HCT116 (cell line): ENCODE measurements around the gene IGFBP6. TPM values are rescaled to one million over a fixed set of nuclear protein-coding genes. Genes with fewer than 3 reads are reported as not detected.

ENCODE experiments used
- ATAC-seq: fragments of 200-7000 bp; cut with Tn5 transposase; 2 replicates; pipeline ENCODE4 v1.9.1; 2020; ENCODE audit warnings: mild to moderate bottlenecking, moderate library complexity
- BruUV-seq: library from RNA; stranded (reverse); fragments of 400-500 nt; replicated peaks from 2 replicates; lab custom pipeline; 2021; lab: Mats Ljungman, UMichigan
- CTCF ChIA-PET: fragments of 300-600 bp; sonication (Branson Sonifier 250); formaldehyde crosslinking; loops from one replicate; lab custom pipeline; 2021; ENCODE audit warnings: antibody characterized with exemption; lab: Charles Lee
- POLR2A ChIA-PET: fragments of 300-600, 350-600 bp; sonication (Branson Sonifier 250); formaldehyde crosslinking; loops from one replicate; lab custom pipeline; 2021; ENCODE audit warnings: antibody characterized with exemption; lab: Charles Lee
- RAD21 ChIA-PET, 2 experiments: fragments of 300-600 bp; sonication (Branson Sonifier 250); formaldehyde crosslinking; loops; one replicate each; lab custom pipeline; 2023; ENCODE audit warnings: low total read pairs in 2 of 2; ENCODE audit not compliant: uncharacterized antibody in 2 of 2, unreplicated experiment in 2 of 2, low non-redundant PET in 1 of 2; lab: Charles Lee
- DNase-seq: peaks from one replicate; pipeline ENCODE4 v3.0.0-alpha.2; 2010; ENCODE audit warnings: low read depth, low spot score
- H2AFZ ChIP-seq: fragments of 200-600 bp; shearing (Covaris generic), sonication (generic); 2 replicates; pipeline ENCODE4 v1.6.1; 2017; ENCODE audit warnings: low read depth, mixed run types, mixed read lengths, antibody characterized with exemption, low read length; ENCODE audit not compliant: poor library complexity, severe bottlenecking
- H3K27ac ChIP-seq: 2 replicates; pipeline ENCODE4 v1.5.1; 2012; ENCODE audit warnings: low read depth, low read length
- H3K27me3 ChIP-seq: fragments of 200-600 bp; sonication (generic); 2 replicates; pipeline ENCODE4 v1.6.1; 2016; ENCODE audit warnings: mixed run types, low read length, mixed read lengths; ENCODE audit not compliant: insufficient read depth
- H3K36me3 ChIP-seq, 2 experiments: fragments of 200-500 bp in 1 of 2; fragments of 200-600 bp in 1 of 2; sonication (Bioruptor generic) in 1 of 2; sonication (generic) in 1 of 2; 2 replicates each; pipeline versions ENCODE4 v1.5.1 to v1.6.1; 2014 to 2016; ENCODE audit warnings: low read length in 2 of 2, inconsistent platforms in 1 of 2, mixed read lengths in 1 of 2, mixed run types in 1 of 2; ENCODE audit not compliant: insufficient read depth in 2 of 2, control insufficient read depth in 1 of 2
- H3K4me1 ChIP-seq, 2 experiments: fragments of 200-600 bp in 1 of 2; sonication (generic) in 1 of 2; 2 replicates each; pipeline versions ENCODE4 v1.5.1 to v1.6.1; 2012 to 2017; ENCODE audit warnings: low read length in 2 of 2, inconsistent platforms in 1 of 2, mild to moderate bottlenecking in 1 of 2, mixed read lengths in 1 of 2, mixed run types in 1 of 2, moderate library complexity in 1 of 2; ENCODE audit not compliant: insufficient read depth in 2 of 2, control insufficient read depth in 1 of 2
- H3K4me2 ChIP-seq: fragments of 200-600 bp; sonication (generic); 2 replicates; pipeline ENCODE4 v1.6.1; 2017; ENCODE audit warnings: mixed run types, low read length, mixed read lengths
- H3K4me3 ChIP-seq, 2 experiments: fragments of 200-600 bp in 1 of 2; sonication (generic) in 1 of 2; replicated peaks in 1 of 2; 2 replicates each; pipeline ENCODE4 v1.5.1; 2011 to 2016; ENCODE audit warnings: low read length in 2 of 2, control low read depth in 1 of 2, low read depth in 1 of 2, mild to moderate bottlenecking in 1 of 2, mixed read lengths in 1 of 2, mixed run types in 1 of 2
- H3K79me2 ChIP-seq: fragments of 200-600 bp; sonication (generic); 2 replicates; pipeline ENCODE4 v1.6.1; 2017; ENCODE audit warnings: mild to moderate bottlenecking, mixed run types, low read length, moderate library complexity, mixed read lengths; ENCODE audit not compliant: insufficient read depth
- H3K9ac ChIP-seq: fragments of 200-600 bp; sonication (generic); 2 replicates; pipeline ENCODE4 v1.6.1; 2016; ENCODE audit warnings: low read length, mixed read lengths
- H3K9me2 ChIP-seq: fragments of 200-600 bp; sonication (generic), shearing (Covaris generic); 2 replicates; pipeline ENCODE4 v1.6.1; 2017; ENCODE audit warnings: mixed run types, mild to moderate bottlenecking, moderate library complexity; ENCODE audit not compliant: insufficient read depth
- H3K9me3 ChIP-seq, 2 experiments: fragments of 200-500 bp in 1 of 2; fragments of 200-600 bp in 1 of 2; sonication (Bioruptor generic) in 1 of 2; sonication (generic) in 1 of 2; 2 replicates each; pipeline ENCODE4 v1.6.1; 2014 to 2017; ENCODE audit warnings: low read length in 2 of 2, mixed read lengths in 2 of 2, inconsistent platforms in 1 of 2, low read depth in 1 of 2, mild to moderate bottlenecking in 1 of 2, mixed run types in 1 of 2, moderate library complexity in 1 of 2; ENCODE audit not compliant: control insufficient read depth in 1 of 2, insufficient read depth in 1 of 2
- H4K20me1 ChIP-seq: fragments of 200-600 bp; sonication (generic), shearing (Covaris generic); 2 replicates; pipeline ENCODE4 v1.6.1; 2017; ENCODE audit warnings: mixed run types, mild to moderate bottlenecking, moderate library complexity; ENCODE audit not compliant: insufficient read depth
- CBX3 ChIP-seq: IDR thresholded peaks from 2 replicates; pipeline ENCODE4 v1.6.1; 2012; ENCODE audit warnings: low read depth
- CEBPB ChIP-seq: IDR thresholded peaks from 2 replicates; pipeline ENCODE4 v1.6.1; 2012; ENCODE audit warnings: low read depth
- EGR1 ChIP-seq: IDR thresholded peaks from 2 replicates; pipeline ENCODE4 v1.6.1; 2012; ENCODE audit warnings: low read depth
- EZH2 ChIP-seq: fragments of 200-600 bp; sonication (generic); IDR thresholded peaks from 2 replicates; pipeline ENCODE4 v1.6.1; 2017; ENCODE audit warnings: antibody characterized with exemption, mixed run types
- JUND ChIP-seq: IDR thresholded peaks from 2 replicates; pipeline ENCODE4 v1.6.1; 2012
- RAD21 ChIP-seq: IDR thresholded peaks from 2 replicates; pipeline ENCODE4 v1.6.1; 2012; ENCODE audit warnings: low read depth, mild to moderate bottlenecking
- SRF ChIP-seq: IDR thresholded peaks from 2 replicates; pipeline ENCODE4 v1.6.1; 2012; ENCODE audit warnings: low read depth
- TCF7L2 ChIP-seq: IDR thresholded peaks from 2 replicates; pipeline ENCODE4 v1.7.0; 2011; ENCODE audit warnings: borderline replicate concordance, inconsistent platforms; ENCODE audit not compliant: insufficient read depth, insufficient read length; ENCODE audit errors: extremely low read depth
- ZNF274 ChIP-seq: fragments of 200-500 bp; sonication (Bioruptor generic); IDR thresholded peaks from 2 replicates; pipeline ENCODE4 v1.6.1; 2014; ENCODE audit warnings: mild to moderate bottlenecking, low read depth, low read length, inconsistent platforms
- intact Hi-C: fragments of 100-400 bp; cut with micrococcal nuclease; formaldehyde crosslinking; loops from 2 replicates; pipeline ENCODE4 v1.10.0; 2022
- total RNA-seq: library from RNA; stranded (reverse); gene quantifications from one replicate; pipeline ENCODE4 v1.2.1, GENCODE V29; 2021; ENCODE audit not compliant: unreplicated experiment
- TF ChIP-seq, protein P1 (sequence below): IDR thresholded peaks from 2 replicates; pipeline ENCODE4 v1.6.1; 2012
- TF ChIP-seq, protein P2 (sequence below): IDR thresholded peaks from 2 replicates; pipeline ENCODE4 v1.6.1; 2012; ENCODE audit warnings: low read depth

Gene IGFBP6
- total RNA-seq, 1 experiment from 2014 or later: 83.4 TPM

DNA sequence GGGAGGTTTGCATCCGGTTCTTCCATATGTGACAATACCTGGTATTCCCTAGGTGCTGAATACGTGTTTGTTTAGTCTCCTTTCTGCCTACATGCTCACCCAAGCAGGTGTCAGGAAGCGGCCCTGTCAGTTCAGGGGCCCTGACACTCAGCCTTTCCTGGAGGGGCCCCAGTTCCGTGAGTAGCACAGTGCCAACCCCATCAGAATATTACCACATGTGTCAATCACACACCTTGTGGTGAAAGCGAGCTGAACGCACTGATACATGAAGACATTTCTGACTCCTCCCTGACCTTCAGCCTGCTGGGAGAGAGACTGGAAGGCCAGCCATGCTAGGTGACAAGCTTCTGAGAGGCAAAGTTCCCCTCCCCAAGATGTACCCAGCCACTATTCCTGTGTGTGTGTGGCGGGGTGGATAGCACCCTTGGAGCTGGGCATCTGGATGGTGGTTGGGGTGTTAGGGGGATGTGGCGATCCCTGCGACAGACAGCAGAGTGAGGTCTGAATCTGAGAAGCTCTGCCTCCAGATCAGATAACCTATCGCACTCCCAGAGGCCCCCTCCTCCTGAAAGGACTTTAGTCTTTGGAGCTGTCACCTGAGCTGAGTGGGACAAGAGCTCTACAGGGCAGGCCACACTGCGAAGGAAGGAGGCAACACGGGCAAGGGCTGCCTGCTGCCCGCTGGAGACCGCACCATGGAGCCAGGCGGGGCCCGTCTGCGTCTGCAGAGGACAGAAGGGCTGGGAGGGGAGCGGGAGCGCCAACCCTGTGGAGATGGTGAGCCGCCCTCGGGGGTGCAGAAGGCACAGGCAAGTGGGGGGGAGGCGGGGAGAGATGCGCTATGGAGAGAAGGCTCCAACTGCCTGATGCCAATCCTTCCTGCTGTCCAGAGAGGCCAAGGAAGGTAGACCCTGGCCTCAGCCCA is 5.7 kb downstream of the IGFBP6 start, which contains the start of gene SOAT2:
Gene SOAT2 (plus strand): TSS at position 604 of the 925 bp plus-strand sequence. CDS start 92 bp downstream, at position 696.
- H3K9me3 ChIP-seq: no peaks in the 10 kb centered on the region
- H3K9ac ChIP-seq: no peak within 1 kb of the TSS
- H2AFZ ChIP-seq: no peak within 1 kb of the TSS
- H3K27me3 ChIP-seq: no peaks in the 10 kb centered on the region
- no peaks in the 10 kb centered on the region for H3K79me2 ChIP-seq
- TF ChIP-seq JUND (no peak), ZNF274 (no peak), CEBPB (no peak)
- TF ChIP-seq, protein P1, sequence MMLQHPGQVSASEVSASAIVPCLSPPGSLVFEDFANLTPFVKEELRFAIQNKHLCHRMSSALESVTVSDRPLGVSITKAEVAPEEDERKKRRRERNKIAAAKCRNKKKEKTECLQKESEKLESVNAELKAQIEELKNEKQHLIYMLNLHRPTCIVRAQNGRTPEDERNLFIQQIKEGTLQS: no peak
- ATAC-seq: no peak
- RAD21 ChIA-PET: interaction anchor here (1.1 to 1.6 kb wide), 2 partner anchors 37 kb away, joined by 4 to 5 read pairs; no protein-coding TSS in a partner anchor
- no peak for DNase-seq
- intact Hi-C loops: no loop called here
- no peaks in the 10 kb centered on the region for H3K36me3 ChIP-seq
- CTCF ChIA-PET: interaction anchor here (1.0 to 2.8 kb wide), 4 partner anchors 24 to 56 kb away, joined by 3 to 12 read pairs (median 4); partner anchors contain the start of gene SPRYD3
- H3K4me3 ChIP-seq: no peak within 1 kb of the TSS
- H4K20me1 ChIP-seq: no peaks in the 10 kb centered on the region
- no peaks in the 10 kb centered on the region for H3K9me2 ChIP-seq
- H3K27ac ChIP-seq: no peak within 1 kb of the TSS
- POLR2A ChIA-PET: interaction anchor here (0.8 kb wide), 3 partner anchors 24 to 97 kb away, joined by 3 to 4 read pairs (median 3); partner anchors contain the start of genes EIF4B and SPRYD3
- H3K4me2 ChIP-seq: no peak within 1 kb of the TSS
- peaks cover 19 to 37% of the 10 kb centered on the region in 2 experiments for H3K4me1 ChIP-seq
- no TSS peak for BruUV-seq

DNA sequence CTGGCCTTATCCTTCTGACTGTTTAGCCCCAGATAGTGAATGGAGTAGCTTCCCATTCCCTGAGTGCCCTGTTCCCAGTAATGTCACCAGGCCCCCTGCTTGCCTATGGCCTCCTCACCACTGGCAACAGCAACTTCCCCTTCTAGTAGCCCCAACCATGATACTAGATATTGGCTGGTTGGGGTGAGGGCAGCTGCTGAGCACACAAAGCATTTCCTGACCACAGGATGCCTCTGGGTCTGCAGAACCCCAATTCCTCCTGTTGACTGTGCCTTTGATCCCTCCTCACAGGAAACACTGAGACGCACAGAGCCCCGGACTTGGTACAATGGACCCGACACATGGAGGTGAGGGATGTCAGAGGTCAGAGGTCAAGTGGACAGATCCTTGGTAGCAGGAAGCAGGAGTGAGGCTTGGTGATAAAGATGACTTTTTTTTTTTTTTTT is 6.4 kb downstream of the IGFBP6 start:
- no peaks in the 10 kb centered on the region for H3K79me2 ChIP-seq
- no peaks in the 10 kb centered on the region for H4K20me1 ChIP-seq
- H3K27ac ChIP-seq: no peak overlapping the region
- H3K9ac ChIP-seq: no peak overlapping the region
- RAD21 ChIA-PET: interaction anchor here in 1 of 2 experiments (1.6 kb wide), 1 partner anchor 38 kb away, joined by 4 read pairs; no protein-coding TSS in a partner anchor
- no peaks in the 10 kb centered on the region for H3K9me3 ChIP-seq
- no peak overlapping the region for H3K4me2 ChIP-seq
- no peak overlapping the region for H2AFZ ChIP-seq
- ATAC-seq (no peak), DNase-seq (no peak)
- CTCF ChIA-PET: no interaction called here
- POLR2A ChIA-PET: no interaction called here
- no peaks in the 10 kb centered on the region for H3K9me2 ChIP-seq
- no peaks in the 10 kb centered on the region for H3K36me3 ChIP-seq
- H3K4me1 ChIP-seq: peaks cover 15 to 29% of the 10 kb centered on the region in 2 experiments
- no peak for TF ChIP-seq CEBPB
- TF ChIP-seq CBX3: no peak
- TF ChIP-seq, protein P1: no peak
- no peak for TF ChIP-seq EGR1
- TF ChIP-seq RAD21: no peak
- TF ChIP-seq TCF7L2: no peak
- no peak for TF ChIP-seq SRF
- no peak for TF ChIP-seq ZNF274
- TF ChIP-seq, protein P2, sequence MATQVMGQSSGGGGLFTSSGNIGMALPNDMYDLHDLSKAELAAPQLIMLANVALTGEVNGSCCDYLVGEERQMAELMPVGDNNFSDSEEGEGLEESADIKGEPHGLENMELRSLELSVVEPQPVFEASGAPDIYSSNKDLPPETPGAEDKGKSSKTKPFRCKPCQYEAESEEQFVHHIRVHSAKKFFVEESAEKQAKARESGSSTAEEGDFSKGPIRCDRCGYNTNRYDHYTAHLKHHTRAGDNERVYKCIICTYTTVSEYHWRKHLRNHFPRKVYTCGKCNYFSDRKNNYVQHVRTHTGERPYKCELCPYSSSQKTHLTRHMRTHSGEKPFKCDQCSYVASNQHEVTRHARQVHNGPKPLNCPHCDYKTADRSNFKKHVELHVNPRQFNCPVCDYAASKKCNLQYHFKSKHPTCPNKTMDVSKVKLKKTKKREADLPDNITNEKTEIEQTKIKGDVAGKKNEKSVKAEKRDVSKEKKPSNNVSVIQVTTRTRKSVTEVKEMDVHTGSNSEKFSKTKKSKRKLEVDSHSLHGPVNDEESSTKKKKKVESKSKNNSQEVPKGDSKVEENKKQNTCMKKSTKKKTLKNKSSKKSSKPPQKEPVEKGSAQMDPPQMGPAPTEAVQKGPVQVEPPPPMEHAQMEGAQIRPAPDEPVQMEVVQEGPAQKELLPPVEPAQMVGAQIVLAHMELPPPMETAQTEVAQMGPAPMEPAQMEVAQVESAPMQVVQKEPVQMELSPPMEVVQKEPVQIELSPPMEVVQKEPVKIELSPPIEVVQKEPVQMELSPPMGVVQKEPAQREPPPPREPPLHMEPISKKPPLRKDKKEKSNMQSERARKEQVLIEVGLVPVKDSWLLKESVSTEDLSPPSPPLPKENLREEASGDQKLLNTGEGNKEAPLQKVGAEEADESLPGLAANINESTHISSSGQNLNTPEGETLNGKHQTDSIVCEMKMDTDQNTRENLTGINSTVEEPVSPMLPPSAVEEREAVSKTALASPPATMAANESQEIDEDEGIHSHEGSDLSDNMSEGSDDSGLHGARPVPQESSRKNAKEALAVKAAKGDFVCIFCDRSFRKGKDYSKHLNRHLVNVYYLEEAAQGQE: no peak
- no peak for TF ChIP-seq EZH2
- TF ChIP-seq, all 23 proteins: peak for 0
- intact Hi-C loops: no loop called here
- Histone ChIP-seq H3K27me3 (no peaks in the 10 kb centered on the region), H3K4me3 (no peak overlapping the region)
- BruUV-seq: no TSS peak
